ENCODE results near the gene IPCEF1. TPM values are rescaled to one million over a fixed set of nuclear protein-coding genes. Genes with fewer than 3 reads are reported as not detected.

Gene IPCEF1
- total and polyA plus RNA-seq, 4 donors = 0.46 to 2.8 (median 1.3) TPM

DNA sequence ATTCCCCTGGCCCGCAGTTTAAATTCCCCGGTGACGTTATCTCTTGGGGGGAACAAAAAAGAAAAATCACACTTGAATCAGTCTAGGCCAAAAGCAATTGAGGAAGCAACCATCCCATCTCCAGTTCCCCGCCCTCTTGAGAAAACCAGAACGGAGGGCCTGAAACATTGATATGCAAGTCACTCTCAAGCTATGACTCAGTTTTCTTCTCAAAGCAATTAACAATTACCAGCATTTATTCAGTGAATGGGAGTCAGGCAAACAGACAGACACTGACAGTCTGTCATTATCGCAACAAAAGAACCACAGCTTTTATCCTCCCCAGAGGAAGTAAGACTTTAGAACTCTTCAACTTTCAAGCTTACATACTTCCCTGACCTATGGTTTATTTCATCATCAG lies 216.7 kb downstream of the IPCEF1 start:
- TF ChIP-seq GABPA (IDR thresholded peaks at IDR 0.05 in 1 of 2, conservative IDR thresholded peaks at IDR 0.05 in 1 of 2) = no peak
- TF ChIP-seq TAF1 (conservative IDR thresholded peaks at IDR 0.05) = no peak
- no peak for TF ChIP-seq HNF4G (IDR thresholded peaks at IDR 0.05)
- no peak for TF ChIP-seq NR2F2 (IDR thresholded peaks at IDR 0.05)
- no peak for TF ChIP-seq HNF4A (conservative IDR thresholded peaks at IDR 0.05)
- no peak for TF ChIP-seq SP1 (IDR thresholded peaks at IDR 0.05)
- no peak for TF ChIP-seq YY1 (IDR thresholded peaks at IDR 0.05)
- TF ChIP-seq, protein P1, sequence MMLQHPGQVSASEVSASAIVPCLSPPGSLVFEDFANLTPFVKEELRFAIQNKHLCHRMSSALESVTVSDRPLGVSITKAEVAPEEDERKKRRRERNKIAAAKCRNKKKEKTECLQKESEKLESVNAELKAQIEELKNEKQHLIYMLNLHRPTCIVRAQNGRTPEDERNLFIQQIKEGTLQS (IDR thresholded peaks at IDR 0.05) = no peak
- no peak for TF ChIP-seq JUND (IDR thresholded peaks at IDR 0.05)
- TF ChIP-seq RXRA (IDR thresholded peaks at IDR 0.05) = no peak
- no peak for TF ChIP-seq FOXA2 (IDR thresholded peaks at IDR 0.05)
- TF ChIP-seq RAD21 (IDR thresholded peaks at IDR 0.05) = no peak
- TF ChIP-seq, protein P2, sequence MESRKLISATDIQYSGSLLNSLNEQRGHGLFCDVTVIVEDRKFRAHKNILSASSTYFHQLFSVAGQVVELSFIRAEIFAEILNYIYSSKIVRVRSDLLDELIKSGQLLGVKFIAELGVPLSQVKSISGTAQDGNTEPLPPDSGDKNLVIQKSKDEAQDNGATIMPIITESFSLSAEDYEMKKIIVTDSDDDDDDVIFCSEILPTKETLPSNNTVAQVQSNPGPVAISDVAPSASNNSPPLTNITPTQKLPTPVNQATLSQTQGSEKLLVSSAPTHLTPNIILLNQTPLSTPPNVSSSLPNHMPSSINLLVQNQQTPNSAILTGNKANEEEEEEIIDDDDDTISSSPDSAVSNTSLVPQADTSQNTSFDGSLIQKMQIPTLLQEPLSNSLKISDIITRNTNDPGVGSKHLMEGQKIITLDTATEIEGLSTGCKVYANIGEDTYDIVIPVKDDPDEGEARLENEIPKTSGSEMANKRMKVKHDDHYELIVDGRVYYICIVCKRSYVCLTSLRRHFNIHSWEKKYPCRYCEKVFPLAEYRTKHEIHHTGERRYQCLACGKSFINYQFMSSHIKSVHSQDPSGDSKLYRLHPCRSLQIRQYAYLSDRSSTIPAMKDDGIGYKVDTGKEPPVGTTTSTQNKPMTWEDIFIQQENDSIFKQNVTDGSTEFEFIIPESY (IDR thresholded peaks at IDR 0.05) = no peak
- TF ChIP-seq FOXA1 (IDR thresholded peaks at IDR 0.05) = no peak
- TF ChIP-seq, protein P3, sequence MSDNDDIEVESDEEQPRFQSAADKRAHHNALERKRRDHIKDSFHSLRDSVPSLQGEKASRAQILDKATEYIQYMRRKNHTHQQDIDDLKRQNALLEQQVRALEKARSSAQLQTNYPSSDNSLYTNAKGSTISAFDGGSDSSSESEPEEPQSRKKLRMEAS (IDR thresholded peaks at IDR 0.05) = no peak
- TF ChIP-seq EGR1 (IDR thresholded peaks at IDR 0.05; ENCODE audit: low read depth in 2 of 2) = no peak
- TF ChIP-seq, protein P4, sequence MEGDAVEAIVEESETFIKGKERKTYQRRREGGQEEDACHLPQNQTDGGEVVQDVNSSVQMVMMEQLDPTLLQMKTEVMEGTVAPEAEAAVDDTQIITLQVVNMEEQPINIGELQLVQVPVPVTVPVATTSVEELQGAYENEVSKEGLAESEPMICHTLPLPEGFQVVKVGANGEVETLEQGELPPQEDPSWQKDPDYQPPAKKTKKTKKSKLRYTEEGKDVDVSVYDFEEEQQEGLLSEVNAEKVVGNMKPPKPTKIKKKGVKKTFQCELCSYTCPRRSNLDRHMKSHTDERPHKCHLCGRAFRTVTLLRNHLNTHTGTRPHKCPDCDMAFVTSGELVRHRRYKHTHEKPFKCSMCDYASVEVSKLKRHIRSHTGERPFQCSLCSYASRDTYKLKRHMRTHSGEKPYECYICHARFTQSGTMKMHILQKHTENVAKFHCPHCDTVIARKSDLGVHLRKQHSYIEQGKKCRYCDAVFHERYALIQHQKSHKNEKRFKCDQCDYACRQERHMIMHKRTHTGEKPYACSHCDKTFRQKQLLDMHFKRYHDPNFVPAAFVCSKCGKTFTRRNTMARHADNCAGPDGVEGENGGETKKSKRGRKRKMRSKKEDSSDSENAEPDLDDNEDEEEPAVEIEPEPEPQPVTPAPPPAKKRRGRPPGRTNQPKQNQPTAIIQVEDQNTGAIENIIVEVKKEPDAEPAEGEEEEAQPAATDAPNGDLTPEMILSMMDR (IDR thresholded peaks at IDR 0.05; ENCODE audit: low read depth, low read length, missing input control) = no peak
- TF ChIP-seq, protein P5, sequence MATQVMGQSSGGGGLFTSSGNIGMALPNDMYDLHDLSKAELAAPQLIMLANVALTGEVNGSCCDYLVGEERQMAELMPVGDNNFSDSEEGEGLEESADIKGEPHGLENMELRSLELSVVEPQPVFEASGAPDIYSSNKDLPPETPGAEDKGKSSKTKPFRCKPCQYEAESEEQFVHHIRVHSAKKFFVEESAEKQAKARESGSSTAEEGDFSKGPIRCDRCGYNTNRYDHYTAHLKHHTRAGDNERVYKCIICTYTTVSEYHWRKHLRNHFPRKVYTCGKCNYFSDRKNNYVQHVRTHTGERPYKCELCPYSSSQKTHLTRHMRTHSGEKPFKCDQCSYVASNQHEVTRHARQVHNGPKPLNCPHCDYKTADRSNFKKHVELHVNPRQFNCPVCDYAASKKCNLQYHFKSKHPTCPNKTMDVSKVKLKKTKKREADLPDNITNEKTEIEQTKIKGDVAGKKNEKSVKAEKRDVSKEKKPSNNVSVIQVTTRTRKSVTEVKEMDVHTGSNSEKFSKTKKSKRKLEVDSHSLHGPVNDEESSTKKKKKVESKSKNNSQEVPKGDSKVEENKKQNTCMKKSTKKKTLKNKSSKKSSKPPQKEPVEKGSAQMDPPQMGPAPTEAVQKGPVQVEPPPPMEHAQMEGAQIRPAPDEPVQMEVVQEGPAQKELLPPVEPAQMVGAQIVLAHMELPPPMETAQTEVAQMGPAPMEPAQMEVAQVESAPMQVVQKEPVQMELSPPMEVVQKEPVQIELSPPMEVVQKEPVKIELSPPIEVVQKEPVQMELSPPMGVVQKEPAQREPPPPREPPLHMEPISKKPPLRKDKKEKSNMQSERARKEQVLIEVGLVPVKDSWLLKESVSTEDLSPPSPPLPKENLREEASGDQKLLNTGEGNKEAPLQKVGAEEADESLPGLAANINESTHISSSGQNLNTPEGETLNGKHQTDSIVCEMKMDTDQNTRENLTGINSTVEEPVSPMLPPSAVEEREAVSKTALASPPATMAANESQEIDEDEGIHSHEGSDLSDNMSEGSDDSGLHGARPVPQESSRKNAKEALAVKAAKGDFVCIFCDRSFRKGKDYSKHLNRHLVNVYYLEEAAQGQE (IDR thresholded peaks at IDR 0.05) = no peak

More for the DNA sequence above, 216.7 kb downstream of the IPCEF1 start:
- H3K27ac ChIP-seq (ENCODE audit: low read depth in 1 of 2, low read length in 2 of 2) = no peak overlapping the region
- no peaks in the 10 kb centered on the region for H3K9me3 ChIP-seq (ENCODE audit: control insufficient read depth in 4 of 4, low read length in 3 of 4)
- no peaks in the 10 kb centered on the region for H3K4me1 ChIP-seq (ENCODE audit: control insufficient read depth in 4 of 4, insufficient read depth in 4 of 4, low read length in 3 of 4)
- no peak overlapping the region for H3K9ac ChIP-seq (ENCODE audit: low read depth in 1 of 2, low read length in 2 of 2)
- peaks cover 0 to 2% (median 0%) of the 10 kb centered on the region in 4 donors for H3K27me3 ChIP-seq (ENCODE audit: control insufficient read depth in 4 of 4, insufficient read depth in 4 of 4, low read length in 3 of 4)
- 80% methylated on average over 6 of the region's 6 CpGs for WGBS
- no peaks in the 10 kb centered on the region for H3K36me3 ChIP-seq (ENCODE audit: control insufficient read depth in 4 of 4, insufficient read depth in 3 of 4, low read depth in 1 of 4, low read length in 3 of 4)
- H3K4me3 ChIP-seq (ENCODE audit: low read depth in 1 of 3, low read length in 3 of 3) = no peak overlapping the region
- no peak for DNase-seq (ENCODE audit: low spot score)

Data from liver (tissue), 9 donors.